AG09309 (cell line): Measurements from ENCODE around the gene UCN.
"Not testable (repeated sequence)": the region's sequence is repeated elsewhere in the genome, so short reads cannot be mapped to it uniquely, and the experiment has no call there.

Source experiments
- DNase-seq: peaks from one replicate; pipeline ENCODE4 v3.0.0-alpha.2; 2010; ENCODE audit warnings: low read depth
- H3K4me3 ChIP-seq: 2 replicates; pipeline ENCODE4 v1.5.1; 2011; ENCODE audit warnings: mild to moderate bottlenecking, low read depth, low read length, moderate library complexity; ENCODE audit not compliant: control insufficient read depth
- TF ChIP-seq, protein P1 (sequence below): IDR thresholded peaks from 2 replicates; pipeline ENCODE4 v1.5.1; 2011; ENCODE audit warnings: mild to moderate bottlenecking, low read depth, low read length, inconsistent platforms; ENCODE audit not compliant: insufficient read depth, control insufficient read depth; ENCODE audit errors: missing control alignments

UCN gene

DNA sequence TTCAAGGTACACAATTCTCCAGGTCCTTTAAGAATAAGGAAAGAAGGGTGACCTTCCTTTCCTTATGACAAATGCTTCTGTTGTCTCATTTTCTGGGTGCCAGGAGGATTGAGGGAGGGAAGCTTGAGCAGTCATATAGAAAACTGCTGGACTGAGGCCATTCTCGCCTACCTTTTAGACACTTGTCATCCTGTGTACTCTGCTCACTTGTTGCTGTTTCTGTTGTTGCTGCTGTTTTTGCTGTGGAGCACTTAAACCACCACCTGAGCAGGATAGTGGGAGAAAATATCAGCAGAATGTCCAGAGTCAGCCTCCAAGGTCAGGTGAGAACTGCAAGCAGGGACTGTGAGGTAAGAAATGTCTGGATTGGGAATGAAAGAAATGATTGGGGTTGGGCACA is 30.2 kb downstream of the UCN start:
- no peak overlapping the region for H3K4me3 ChIP-seq
- no peak for DNase-seq
- TF ChIP-seq, protein P1, sequence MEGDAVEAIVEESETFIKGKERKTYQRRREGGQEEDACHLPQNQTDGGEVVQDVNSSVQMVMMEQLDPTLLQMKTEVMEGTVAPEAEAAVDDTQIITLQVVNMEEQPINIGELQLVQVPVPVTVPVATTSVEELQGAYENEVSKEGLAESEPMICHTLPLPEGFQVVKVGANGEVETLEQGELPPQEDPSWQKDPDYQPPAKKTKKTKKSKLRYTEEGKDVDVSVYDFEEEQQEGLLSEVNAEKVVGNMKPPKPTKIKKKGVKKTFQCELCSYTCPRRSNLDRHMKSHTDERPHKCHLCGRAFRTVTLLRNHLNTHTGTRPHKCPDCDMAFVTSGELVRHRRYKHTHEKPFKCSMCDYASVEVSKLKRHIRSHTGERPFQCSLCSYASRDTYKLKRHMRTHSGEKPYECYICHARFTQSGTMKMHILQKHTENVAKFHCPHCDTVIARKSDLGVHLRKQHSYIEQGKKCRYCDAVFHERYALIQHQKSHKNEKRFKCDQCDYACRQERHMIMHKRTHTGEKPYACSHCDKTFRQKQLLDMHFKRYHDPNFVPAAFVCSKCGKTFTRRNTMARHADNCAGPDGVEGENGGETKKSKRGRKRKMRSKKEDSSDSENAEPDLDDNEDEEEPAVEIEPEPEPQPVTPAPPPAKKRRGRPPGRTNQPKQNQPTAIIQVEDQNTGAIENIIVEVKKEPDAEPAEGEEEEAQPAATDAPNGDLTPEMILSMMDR = no peak

DNA sequence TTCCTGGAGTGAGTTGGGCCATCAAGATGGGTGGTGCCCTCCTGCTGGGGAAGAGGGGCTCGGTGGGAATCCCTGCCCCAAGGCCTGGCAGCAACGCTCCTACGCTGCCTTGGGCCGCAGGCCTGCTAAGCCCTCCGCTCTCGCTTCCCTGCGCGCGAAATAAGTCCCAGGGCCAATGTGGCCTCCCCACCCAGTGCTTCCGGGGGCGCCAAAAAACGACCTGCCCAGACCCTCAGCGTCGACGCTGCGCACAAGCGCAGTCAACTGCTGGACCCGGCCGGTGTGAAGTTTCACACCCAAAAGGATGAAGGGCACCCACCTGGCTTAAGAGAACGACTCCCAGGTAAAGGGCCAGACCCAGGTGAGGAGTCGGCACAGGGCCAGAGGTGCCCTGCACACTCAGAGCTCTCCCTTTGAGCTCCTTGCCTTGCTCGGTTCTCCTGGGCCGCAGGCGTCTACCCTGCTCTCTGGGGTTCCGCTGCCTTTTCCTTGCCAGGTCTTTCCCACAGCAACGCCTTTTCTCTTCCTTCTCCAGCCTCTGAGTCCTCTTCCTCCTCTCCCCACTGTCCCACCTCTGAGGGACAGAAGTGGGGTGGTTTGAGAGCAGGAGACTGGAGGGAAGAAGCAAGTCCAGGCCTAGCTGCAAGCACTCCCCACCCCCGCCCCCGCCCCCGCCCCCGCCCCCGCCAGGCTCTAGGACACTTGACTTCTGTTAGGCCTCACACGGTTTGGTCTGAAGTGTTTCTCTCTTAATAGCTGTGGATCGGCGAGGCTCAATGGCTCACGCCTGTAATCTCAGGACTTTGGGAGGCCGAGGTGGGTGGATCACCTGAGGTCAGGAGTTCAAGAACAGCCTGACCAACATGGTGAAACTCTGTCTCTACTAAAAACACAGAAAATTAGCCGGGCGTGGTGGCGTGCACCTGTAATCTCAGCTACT is 32.8 kb downstream of the UCN start, which contains the start of gene DNAJC5G:
TSS of gene DNAJC5G (plus strand) at position 223 of the 940 bp plus-strand sequence. CDS start 1,296 bp downstream, outside the sequence.
- DNase-seq = no peak
- H3K4me3 ChIP-seq = no peak within 1 kb of the TSS
- TF ChIP-seq, protein P1 = no peak

DNA sequence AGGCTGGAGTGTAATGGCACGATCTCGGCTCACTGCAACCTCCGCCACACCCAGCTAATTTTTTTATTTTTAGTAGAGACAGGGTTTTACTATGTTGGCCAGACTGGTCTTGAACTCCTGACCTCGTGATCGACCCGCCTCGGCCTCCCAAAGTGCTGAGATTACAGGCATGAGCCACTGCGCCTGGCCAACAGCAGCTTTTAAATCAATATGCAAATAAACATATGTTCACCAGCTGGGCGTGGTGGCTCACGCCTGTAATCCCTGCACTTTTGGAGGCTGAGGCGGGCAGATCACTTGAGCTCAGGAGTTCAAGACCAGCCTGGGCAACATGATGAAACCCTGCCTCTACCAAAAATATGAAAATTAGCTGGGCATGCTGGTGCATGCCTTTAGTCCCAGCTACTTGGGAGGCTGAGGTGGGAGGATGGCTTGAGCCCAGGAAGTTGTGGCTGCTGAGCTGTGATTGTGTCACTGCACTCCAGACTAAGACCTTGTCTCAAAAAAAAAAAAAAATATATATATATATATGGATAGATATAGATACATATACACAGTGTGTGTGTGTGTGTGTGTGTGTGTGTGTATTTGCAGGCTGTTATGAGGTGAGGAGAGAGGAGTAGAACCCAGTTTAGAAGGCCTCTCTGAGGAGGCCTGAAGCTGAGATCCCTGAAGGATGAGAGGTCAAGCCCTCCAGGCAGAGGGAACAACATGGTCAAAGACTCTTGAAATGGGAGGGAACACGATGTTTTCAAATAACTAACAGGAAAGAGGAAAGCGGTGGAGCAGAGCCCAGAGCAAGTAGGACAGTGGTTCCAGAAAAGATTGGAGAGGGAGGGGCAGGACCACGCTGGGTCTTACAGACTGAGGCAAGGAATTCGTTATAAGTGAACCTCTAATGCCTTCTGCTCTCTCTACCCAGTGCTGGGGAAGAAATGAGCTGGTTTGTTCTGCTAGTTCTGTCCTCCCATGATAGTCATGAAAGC is 35.4 kb downstream of the UCN start:
- H3K4me3 ChIP-seq, DNase-seq: not testable (repeated sequence)

DNA sequence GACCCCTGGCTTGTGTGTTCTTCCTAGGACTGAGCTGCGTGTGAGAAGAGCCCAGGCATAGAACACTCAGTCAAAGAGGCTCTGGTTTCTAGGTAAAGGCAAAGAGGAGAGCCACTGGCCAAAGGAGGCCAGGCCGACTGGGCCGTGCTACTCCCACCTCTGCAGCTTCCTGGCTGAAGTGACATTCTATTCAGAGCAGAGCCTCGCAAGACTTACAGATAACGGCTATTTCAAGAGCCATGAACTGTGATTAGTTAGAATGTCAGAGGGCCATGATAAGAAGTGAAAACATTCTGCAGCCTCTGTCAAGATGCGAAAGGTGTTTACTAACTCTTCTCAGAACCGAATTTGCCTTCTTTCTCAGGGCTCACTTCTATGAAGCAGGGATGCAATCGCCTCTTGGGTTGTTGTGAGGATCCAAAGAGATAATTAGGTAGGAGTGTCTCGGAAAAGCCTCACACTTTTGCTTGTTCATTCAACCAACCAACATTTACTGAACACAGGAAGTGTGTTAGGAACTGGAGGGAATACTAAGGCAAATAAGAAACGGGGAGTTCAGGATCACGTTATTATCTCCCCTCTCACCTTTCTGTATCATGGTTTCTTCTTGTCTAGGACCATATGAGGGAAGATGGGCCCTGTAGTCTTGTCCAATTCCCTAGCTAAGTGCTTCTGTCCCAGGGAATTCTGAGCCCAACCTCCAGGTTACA is 36.5 kb downstream of the UCN start:
- TF ChIP-seq, protein P1 = no peak
- H3K4me3 ChIP-seq = no peak overlapping the region
- no peak for DNase-seq

DNA sequence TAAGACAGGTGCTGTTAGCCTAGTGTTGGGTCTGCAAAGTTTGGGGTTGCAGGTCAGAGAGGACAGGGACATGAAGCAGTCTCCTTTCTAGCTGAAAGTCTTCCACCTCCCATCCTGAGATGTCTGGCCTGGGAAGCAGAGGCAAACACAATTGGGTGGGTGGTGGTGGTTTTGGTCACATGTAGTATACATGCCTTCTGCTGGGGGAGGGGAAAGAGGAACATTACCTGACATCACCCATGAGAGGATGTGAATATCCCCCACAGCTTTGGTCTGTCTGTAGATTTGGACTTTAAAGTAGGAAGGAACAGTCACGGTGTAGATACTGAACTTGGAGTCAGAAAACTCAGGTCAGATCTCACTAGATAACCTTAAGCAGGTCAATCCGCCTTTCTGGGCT is 37.6 kb downstream of the UCN start:
- DNase-seq = no peak
- no peak overlapping the region for H3K4me3 ChIP-seq
- TF ChIP-seq, protein P1 = no peak

DNA sequence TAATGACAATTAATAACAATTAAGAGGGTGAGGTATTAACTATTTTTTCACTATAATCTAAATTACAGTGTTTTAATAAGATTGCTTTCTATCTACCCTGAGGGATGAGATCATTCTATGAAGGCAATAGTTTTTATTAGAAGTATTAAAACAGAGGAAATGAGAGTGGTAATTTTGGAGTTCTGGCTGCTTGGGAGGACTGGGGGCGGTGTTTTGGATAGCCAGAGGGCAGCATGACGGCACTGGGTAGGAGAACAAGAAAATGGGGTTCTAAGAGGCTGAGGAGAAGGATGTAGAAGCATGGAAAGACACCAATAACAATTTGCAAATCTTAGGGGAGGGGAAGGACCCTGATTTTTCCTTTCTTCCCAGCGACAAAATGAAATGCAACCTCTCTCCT is 38.1 kb downstream of the UCN start:
- TF ChIP-seq, protein P1 = no peak
- no peak overlapping the region for H3K4me3 ChIP-seq
- DNase-seq = no peak

DNA sequence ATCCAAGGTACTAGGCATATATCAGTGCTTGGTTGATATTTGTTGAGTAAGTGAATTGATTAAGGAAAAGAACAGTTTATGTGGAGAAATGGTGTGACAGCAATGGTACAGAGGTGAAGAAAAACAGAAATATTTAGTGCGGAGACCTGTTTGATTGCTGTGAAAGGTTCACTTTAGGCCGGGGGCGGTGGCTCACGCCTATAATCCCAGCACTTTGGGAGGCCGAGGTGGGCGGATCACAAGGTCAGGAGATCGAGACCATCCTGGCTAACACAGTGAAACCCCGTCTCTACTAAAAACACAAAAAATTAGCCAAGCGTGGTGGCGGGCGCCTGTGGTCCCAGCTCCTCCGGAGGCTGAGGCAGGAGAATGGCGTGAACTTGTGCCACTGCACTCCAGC is 39.9 kb downstream of the UCN start:
- H3K4me3 ChIP-seq, DNase-seq: not testable (repeated sequence)
